Activated CD8-positive, alpha-beta memory T cell treated with anti-CD3 and anti-CD28 coated beads for 1 hour (primary cell): ENCODE measurements around the gene SPTBN1.
"Not testable (repeated sequence)": the region's sequence is repeated elsewhere in the genome, so short reads cannot be mapped to it uniquely, and the experiment has no call there.

Experiments
- DNase-seq, 2 donors: peaks; one replicate each; pipeline ENCODE4 v3.0.0-alpha.2; 2020; ENCODE audit warnings: low read depth in 1 of 2; ENCODE audit errors: extremely low read depth in 1 of 2

SPTBN1 gene

DNA sequence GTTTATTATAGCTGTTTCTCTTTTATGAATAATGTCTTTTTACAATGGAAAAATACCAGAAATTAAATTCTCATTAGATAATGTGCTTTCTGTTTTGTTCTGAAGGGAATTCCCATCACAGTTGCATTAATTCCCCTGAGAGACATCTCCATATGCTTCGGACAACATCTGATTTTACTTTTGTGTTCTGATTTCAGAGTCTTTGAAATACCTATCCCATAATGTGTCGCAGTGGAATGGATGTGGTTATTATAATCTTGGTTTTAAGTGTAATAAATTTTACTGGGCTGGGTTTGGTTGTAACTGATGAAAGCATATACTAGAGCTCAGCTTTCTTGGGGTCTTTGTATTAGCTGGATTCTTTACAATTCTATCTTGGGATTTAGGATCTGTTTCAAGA lies 12.5 kb downstream of the SPTBN1 start:
- DNase-seq = no peak

GRCh38 chr2:54469484-54470053 lies 13.4 kb downstream of the SPTBN1 start:
- no peak for DNase-seq

DNA sequence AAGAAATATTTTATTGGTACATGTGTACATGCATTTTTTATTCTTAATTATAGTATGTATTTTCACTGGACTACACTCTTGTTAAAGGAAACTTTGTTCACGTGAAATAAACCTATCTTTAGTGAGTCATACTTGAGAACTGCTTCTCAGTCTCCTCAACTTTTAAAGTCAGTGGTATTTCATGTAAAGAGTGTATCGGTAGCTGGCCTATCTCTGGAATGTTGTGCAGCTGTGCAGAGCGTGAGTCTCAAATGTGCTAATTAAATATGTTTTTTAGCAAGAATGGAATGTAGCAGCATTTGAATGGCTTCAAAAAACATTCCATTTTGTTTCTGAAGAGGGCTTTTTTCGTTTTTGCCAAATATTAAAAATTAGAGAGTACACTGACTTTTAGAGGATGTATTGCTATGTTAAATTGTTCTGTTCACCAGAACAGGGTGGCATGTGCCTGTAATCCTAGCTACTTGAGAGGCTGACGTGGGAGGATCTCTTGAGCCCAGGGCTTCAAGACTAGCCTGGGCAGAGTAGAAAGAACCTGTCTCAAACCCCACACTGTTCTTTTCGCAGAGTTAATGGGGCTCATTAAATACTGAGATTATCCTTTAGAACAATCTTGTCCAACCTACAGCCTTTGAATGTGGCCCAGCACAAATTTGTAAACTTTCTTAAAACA lies 14.3 kb downstream of the SPTBN1 start:
- DNase-seq = no peak

DNA sequence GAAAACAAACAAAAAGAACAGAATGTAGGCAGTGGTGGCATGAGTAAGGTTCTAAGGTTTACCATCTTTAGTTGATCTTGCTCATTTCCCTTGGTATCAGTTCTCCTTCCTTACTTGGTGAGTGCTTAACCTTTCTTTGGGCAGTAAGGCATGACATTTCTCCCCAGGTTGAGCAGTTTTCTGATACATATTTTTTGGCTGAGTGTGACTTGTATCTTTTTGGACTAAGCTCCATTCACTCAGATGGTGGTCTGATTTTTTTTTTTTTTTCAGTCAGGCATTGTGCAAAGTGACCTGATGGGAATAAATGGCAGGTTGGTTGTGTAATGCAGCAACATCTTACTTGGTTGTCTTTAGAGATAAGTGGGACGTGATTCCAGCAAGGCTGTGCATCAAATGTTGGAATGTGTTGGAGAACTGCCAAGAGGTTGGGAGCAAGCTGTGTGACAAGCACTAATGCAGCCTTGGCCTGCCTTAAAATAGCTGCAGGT lies 15.1 kb downstream of the SPTBN1 start:
- DNase-seq = no peak

GRCh38 chr2:54473851-54474250 lies 17.7 kb downstream of the SPTBN1 start:
- no peak for DNase-seq

DNA sequence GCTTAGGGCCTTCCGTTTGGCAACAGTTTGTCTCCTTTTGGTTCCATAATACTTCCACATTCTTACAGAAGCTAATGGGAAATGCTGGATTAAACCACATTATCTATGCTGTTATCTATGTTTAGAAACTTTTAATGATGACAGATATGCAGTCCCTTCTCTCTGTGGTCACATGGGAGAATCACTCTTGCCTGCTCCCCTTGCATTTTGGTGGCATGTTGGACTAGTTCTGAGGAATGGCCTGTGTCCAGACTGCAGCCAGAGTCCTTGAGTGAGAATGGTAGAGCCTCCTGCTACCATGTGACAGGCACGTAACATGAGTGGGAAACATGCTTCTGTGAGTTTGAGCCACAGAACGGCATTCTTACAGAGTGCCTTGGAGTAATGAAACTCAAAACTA lies 19.2 kb downstream of the SPTBN1 start:
- no peak for DNase-seq

DNA sequence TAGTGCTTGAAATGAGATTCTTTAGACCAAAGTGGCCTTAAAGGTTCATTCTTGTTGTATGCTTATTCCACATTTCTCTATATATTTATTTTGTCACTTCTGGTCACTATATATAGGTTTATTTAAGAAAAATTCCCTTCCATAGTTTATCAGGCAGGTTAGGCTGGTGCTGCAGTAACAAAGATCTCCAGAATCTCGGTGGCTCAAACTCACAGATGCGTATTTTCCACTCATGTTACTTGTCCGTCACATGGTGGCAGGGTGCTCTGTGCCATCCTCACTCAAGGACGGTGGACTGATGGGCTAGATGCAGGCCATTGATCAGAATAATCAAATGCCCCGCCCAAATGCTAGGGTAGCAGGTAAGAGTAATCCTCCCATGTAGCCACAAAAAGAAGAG lies 19.8 kb downstream of the SPTBN1 start:
- no peak for DNase-seq

DNA sequence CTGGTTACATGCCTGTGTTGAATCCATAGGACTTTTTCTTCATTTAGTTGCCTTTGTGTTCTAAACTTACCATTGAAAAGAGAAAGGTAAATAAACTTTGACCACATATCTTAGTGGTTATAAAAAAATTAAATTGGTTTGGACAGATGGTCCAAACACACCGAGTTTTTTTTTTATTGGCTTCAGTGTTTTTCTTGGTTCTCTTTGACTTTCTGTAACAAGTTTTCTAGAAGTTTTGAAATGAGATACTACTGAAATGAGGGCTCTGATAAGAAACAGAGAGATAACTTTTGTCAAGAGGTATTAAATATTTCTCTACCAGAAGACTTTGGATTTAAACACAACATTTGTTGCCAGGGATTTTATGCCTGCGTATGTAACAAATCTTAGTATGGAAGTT lies 20.7 kb downstream of the SPTBN1 start:
- no peak for DNase-seq

DNA sequence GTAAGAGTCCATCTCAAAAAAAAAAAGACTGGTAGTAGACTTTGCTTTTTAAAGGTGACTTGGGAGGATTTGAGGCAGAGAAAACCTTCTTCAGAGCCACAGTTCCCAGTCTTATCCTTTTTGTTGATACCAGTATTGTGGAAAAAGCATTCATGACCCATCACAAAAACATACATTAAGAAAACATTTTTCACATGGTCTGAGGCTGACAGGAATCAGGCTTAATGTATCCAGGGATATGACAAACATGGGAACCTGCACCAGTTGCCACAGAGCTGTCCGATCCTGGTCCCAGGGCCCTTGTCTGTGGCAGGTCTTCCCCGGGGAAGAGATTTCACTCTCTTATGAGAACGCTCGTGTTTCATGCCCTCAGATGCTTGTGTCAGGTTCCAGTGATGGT lies 21.8 kb downstream of the SPTBN1 start:
- DNase-seq = no peak

DNA sequence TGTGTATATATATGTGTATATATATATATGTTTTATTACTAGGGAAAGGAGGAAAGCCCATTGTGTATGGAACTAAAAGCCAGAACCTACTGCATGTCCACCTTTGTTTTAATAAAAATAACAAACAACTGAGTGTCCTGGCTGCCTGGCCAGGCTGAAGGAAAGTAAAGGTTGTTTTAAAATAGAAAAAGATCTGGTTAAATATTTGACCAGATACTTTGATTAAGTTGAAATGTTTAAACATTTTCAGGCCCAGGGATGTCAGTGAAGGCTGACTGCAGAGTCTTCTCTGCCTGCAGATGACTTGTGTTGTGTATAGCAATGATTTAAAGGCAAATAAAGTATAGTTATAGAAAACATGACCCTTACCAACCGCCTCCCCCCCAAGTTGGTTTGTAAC lies 22.8 kb downstream of the SPTBN1 start:
- DNase-seq = no peak

DNA sequence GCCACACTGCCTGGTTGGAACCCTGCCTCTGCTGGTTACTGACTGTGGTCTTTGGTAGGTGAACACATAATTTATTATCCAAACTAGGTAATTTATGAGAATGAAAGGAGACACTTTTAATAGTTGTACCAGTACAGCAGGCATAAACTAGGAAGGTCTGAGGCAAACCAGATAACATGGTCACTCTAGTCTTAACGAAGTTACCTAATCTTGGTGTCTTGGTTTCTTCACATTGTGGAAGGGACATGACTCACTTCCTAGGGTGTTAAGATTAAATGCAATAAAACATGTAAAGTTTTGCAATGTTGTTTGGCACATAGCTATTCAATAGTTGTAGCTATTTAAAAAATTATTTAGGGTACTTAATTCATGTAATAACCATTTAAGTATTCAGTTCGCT lies 23.3 kb downstream of the SPTBN1 start:
- no peak for DNase-seq

- no peak for DNase-seq
These were observed 23.9 kb downstream of the SPTBN1 start for GRCh38 chr2:54480025-54480424.

- no peak for DNase-seq
These were observed 25.6 kb downstream of the SPTBN1 start for GRCh38 chr2:54481686-54482085.

- DNase-seq = no peak
These were observed 26.6 kb downstream of the SPTBN1 start for GRCh38 chr2:54482715-54483114.

- no peak for DNase-seq
These were observed 27.3 kb downstream of the SPTBN1 start for GRCh38 chr2:54483426-54483825.

DNA sequence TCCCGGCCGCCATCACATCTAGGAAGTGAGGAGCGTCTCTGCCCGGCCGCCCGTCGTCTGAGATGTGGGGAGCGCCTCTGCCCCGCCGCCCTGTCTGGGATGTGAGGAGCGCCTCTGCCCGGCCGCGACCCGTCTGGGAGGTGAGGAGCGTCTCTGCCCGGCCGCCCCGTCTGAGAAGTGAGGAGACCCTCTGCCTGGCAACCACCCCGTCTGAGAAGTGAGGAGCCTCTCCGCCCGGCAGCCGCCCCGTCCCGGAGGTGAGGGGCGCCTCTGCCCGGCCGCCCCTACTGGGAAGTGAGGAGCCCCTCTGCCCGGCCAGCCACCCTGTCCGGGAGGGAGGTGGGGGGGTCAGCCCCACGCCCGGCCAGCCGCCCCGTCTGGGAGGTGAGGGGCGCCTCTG lies 29.6 kb downstream of the SPTBN1 start:
- not testable (repeated sequence) for DNase-seq

GRCh38 chr2:54486766-54487165 lies 30.6 kb downstream of the SPTBN1 start:
- DNase-seq = no peak

GRCh38 chr2:54490863-54491262 lies 34.7 kb downstream of the SPTBN1 start:
- DNase-seq = no peak

DNA sequence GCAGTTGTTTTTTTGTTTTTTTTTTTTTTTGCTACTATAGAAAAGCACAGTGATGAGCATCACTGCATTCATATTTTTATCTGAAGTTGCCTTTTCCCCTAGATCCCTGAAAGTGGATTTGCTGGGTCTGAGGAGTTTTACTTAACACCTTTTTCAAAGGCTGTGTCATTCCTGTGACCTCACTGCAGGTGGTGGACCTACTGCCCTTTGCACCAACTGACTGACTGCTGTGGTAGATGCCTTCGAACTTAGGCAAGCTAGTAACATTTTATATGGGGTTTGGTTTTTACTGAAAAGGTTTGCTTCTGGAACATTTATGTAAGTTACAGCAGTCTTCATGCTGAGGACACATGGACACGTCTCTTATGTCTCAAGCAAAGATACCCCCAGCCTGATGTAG lies 36.2 kb downstream of the SPTBN1 start:
- DNase-seq = no peak

DNA sequence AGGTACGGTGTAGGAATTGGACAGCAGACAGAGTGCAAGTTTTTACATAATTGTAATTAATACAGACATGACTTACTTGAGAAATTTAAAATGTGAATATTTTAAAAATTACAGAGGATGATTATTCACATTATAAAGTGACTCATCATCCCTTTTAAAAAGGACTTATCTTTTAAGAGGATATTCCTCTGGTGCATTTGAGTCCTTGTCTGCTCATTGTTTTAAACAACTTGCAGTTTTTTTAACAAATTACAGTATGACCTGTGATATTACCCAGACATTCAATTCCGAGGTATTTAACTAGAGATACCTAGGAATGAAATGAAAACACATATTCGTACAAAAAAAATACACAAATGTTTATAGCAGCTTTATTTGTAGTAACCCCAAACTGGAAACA lies 38.0 kb downstream of the SPTBN1 start:
- DNase-seq = no peak

DNA sequence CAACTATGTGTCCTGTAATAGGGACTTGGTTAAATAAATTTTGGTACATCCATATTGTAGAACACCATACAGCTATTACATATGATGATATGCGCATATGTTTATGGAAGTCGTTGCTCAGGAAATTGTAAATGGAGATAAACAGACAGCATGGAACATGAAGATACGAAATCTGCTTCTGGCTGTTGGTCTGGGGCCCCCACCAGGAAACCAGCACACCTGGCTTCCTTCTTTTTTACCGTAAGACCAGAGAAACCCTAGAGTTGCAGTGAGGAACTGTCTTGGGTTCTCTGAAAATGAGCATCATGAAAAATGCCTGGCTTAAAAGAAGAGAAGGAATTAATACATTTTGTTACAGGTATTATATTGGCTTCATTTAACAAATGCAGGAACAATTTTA lies 40.8 kb downstream of the SPTBN1 start:
- DNase-seq = no peak

DNA sequence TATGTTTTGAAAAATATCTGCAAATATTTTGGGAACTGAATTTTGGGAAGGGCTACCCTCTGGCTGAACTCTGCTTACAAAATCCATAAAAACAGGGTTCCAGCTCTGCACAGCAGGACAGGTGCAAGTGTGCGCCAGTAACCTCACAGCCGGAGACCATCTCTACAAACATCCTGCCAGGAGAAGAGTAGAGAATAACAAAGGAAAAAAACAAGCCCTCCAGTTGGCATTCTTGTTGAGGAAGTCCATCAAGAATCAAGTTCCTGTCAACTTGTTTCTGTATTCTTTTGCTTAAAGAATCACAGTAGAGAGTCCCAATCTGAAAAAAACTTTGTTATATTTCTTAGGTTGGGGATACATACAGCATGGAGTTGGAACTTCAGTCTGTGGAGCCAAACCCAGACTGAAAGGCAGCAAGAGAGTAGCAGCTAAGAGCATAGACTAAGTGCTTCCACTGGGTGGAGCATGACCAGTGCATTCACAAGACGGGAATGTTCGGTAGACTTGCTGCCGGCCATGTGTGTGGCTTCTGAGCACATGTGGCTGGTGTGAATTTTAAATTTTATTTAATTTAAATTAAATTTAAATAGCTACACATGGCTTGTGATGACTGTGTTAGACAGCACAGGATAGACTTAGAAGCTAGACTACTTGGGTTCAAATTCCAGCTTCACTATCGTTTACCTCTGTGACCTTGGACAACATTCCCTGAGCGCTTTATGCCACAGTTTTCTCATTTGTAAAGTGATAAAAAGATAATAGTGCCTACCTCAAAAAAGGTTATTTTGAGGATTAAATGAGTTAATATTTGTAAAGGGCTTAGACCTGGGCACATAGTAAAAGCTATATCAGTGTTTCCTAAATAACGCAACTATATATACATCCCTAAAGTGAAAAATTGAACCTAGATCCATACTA lies 41.9 kb downstream of the SPTBN1 start:
- no peak for DNase-seq
